ENCODE results near the gene AGTRAP. TPM values are rescaled to one million over a fixed set of nuclear protein-coding genes. Genes with fewer than 3 reads are reported as not detected.

Gene AGTRAP
- total RNA-seq, 3 donors from 2014 or later: 61.9 to 74.7 (median 66.4) TPM

DNA sequence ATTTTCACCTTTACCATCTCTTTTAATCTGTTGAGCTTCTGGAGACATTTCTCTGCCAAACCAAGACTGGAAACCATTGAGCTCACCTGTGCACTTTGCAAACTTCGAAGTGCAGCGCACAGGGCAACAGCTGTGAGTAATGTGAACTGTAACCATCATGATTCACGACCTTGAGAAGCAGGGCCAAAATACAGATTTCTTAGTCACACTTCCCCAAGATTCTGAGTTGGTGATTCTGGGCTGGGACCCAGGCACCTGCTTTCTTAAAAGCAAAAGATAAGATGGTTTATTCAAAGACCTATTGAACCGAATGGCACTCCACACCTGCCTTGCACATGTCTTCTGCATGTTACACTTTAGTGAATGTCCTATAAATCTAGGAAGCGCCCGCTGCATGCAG, 10.2 kb downstream of the AGTRAP start:
- no peaks in the 10 kb centered on the region for H3K9me3 ChIP-seq
- intact Hi-C loops (cut with DNase I; ENCODE audit: low total_unique reads): no loop called here
- H3K27ac ChIP-seq: no peak overlapping the region
- no peaks in the 10 kb centered on the region for H3K4me1 ChIP-seq
- no peak for TF ChIP-seq POLR2A (IDR thresholded peaks at IDR 0.05)
- TF ChIP-seq, protein P1, sequence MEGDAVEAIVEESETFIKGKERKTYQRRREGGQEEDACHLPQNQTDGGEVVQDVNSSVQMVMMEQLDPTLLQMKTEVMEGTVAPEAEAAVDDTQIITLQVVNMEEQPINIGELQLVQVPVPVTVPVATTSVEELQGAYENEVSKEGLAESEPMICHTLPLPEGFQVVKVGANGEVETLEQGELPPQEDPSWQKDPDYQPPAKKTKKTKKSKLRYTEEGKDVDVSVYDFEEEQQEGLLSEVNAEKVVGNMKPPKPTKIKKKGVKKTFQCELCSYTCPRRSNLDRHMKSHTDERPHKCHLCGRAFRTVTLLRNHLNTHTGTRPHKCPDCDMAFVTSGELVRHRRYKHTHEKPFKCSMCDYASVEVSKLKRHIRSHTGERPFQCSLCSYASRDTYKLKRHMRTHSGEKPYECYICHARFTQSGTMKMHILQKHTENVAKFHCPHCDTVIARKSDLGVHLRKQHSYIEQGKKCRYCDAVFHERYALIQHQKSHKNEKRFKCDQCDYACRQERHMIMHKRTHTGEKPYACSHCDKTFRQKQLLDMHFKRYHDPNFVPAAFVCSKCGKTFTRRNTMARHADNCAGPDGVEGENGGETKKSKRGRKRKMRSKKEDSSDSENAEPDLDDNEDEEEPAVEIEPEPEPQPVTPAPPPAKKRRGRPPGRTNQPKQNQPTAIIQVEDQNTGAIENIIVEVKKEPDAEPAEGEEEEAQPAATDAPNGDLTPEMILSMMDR (IDR thresholded peaks at IDR 0.05): no peak
- H3K4me3 ChIP-seq: no peak overlapping the region
- H3K36me3 ChIP-seq: no peaks in the 10 kb centered on the region
- no peaks in the 10 kb centered on the region for H3K27me3 ChIP-seq
- no peak for DNase-seq (ENCODE audit: low spot score in 2 of 2)

DNA sequence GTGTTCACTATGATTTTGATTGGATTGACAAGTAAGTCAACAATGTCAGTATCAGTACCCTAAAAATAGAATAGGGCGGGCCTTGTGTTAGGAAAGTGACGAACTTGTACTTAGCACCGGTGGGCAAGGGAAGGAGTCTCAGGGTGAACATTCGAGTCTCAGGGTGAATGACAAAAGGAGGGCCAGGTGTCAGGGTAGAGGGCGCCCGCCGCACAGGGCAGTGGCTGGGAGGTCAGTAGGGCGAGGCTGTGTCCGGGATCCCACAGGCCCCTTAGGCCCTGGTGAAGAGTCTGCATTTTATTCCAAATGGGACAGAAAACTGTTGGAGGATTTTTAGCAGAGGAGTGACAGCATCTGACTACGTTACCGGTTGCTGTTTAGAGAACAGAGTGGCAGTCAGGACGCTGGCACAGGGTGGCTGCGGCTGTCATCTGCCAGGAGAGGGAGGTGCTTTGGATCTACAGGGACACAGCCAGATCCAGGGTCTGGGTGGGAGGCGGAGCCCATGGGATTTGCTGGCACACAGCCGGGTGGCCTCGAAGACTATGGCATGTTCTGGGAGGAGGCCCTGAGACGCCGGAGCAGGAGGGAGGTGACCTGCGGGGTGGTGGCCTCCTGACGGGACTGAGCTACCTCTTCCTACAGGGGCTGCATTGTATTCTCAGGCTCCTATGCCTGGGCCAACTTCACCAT, 11.0 kb downstream of the AGTRAP start:
- Histone ChIP-seq H3K9me3 (no peaks in the 10 kb centered on the region), H3K27me3 (no peaks in the 10 kb centered on the region), H3K36me3 (no peaks in the 10 kb centered on the region), H3K27ac (no peak overlapping the region), H3K4me3 (no peak overlapping the region), H3K4me1 (no peaks in the 10 kb centered on the region)
- no peak for DNase-seq (ENCODE audit: low spot score in 2 of 2)
- intact Hi-C loops (cut with DNase I; ENCODE audit: low total_unique reads): no loop called here
- TF ChIP-seq POLR2A (IDR thresholded peaks at IDR 0.05): no peak
- no peak for TF ChIP-seq POLR2AphosphoS5 (IDR thresholded peaks at IDR 0.05)
- TF ChIP-seq, protein P1 (IDR thresholded peaks at IDR 0.05): no peak

DNA sequence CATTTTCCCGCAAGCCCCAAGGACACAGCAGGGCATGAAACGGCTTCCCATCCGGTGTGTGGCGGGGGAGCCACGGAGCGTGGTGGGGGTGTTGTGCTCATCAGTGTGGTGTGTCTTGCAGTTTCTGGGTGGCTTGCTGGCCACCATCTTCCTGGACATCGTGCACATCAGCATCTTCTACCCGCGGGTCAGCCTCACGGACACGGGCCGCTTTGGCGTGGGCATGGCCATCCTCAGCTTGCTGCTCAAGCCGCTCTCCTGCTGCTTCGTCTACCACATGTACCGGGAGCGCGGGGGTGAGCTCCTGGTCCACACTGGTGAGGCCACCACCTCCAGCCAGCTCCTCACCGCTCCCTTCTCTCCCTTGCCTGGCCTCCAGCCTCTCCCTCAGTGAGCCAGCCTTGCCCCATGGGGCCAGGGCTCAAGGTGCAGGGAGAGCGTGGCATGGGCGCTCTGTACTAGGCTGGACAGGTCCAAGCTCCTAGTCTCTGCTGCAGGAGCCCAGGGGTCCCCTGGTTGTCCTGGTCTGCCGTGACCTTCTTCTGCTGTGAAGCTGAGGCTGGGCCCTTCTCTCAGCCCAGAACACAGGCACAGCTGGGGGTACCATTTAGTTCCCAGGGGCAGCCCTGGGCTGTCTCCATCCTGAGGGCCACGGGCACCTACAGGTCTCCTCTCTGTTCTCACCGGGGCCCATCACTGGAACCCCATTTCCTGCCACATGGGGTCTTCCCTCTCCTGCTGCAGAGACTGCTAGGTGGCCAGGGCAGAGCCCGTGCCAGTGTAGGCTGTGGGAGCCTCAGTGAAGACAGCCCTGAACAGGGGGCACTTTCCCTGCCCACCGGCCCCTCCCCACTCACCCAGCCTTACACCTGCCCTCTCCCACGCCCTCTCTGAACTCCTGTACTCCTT, 12.6 kb downstream of the AGTRAP start:
- no peak for TF ChIP-seq POLR2AphosphoS5 (IDR thresholded peaks at IDR 0.05)
- no peak for TF ChIP-seq POLR2A (IDR thresholded peaks at IDR 0.05)
- TF ChIP-seq, protein P1 (IDR thresholded peaks at IDR 0.05): no peak
- H3K4me1 ChIP-seq: no peaks in the 10 kb centered on the region
- H3K36me3 ChIP-seq: no peaks in the 10 kb centered on the region
- no peak for DNase-seq (ENCODE audit: low spot score in 2 of 2)
- H3K4me3 ChIP-seq: no peak overlapping the region
- intact Hi-C loops (cut with DNase I; ENCODE audit: low total_unique reads): no loop called here
- H3K9me3 ChIP-seq: no peaks in the 10 kb centered on the region
- H3K27me3 ChIP-seq: no peaks in the 10 kb centered on the region
- no peak overlapping the region for H3K27ac ChIP-seq

DNA sequence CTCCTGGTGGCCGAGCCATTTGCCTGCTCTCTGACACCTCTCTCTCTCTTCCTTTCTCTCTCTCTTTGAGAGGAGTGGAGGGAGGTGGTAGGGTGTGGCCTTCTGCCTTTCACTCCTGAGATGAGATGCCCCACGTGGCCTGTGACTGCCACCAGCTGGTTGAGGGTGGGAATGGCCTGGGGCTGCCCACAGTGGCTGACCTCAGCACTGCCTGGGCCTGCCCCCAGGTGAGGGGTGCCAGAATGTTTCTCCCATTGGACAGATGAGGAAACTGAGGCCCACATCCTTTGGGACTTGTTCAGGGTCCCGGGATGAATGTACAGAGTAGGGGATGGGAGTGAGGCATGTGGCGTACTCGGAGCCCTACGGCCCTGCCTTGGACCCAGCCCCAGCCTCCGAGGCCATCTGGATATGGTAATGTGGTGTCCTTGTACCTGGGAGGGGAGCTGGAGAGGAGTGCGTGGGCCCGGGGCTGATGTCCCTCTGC, 13.3 kb downstream of the AGTRAP start:
- Histone ChIP-seq H3K27me3 (no peaks in the 10 kb centered on the region), H3K36me3 (no peaks in the 10 kb centered on the region), H3K27ac (no peak overlapping the region), H3K4me1 (no peaks in the 10 kb centered on the region), H3K4me3 (no peak overlapping the region), H3K9me3 (no peaks in the 10 kb centered on the region)
- DNase-seq (ENCODE audit: low spot score in 2 of 2): no peak
- intact Hi-C loops (cut with DNase I; ENCODE audit: low total_unique reads): no loop called here
- TF ChIP-seq POLR2A (IDR thresholded peaks at IDR 0.05): no peak

DNA sequence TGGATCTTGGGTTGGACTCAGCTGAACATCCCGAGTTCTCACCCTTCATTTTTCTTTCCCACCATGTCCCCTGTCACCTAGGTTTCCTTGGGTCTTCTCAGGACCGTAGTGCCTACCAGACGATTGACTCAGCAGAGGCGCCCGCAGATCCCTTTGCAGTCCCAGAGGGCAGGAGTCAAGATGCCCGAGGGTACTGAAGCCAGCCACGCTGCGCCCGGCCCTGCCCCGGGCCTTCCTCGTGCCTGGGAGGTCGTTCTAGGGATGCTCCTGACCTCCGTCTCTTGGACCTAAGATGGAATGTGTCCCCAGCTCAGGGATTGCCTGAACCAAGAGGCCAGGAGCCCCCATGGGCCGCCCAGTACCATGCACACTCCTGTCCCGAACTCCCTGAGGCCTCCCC, 14.1 kb downstream of the AGTRAP start:
- Histone ChIP-seq H3K36me3 (no peaks in the 10 kb centered on the region), H3K4me3 (no peak overlapping the region), H3K27ac (no peak overlapping the region), H3K4me1 (no peaks in the 10 kb centered on the region), H3K9me3 (no peaks in the 10 kb centered on the region), H3K27me3 (no peaks in the 10 kb centered on the region)
- intact Hi-C loops (cut with DNase I; ENCODE audit: low total_unique reads): no loop called here
- TF ChIP-seq, protein P1 (IDR thresholded peaks at IDR 0.05): no peak
- TF ChIP-seq POLR2A (IDR thresholded peaks at IDR 0.05) (no peak), POLR2AphosphoS5 (IDR thresholded peaks at IDR 0.05) (no peak)
- no peak for DNase-seq (ENCODE audit: low spot score in 2 of 2)

Data from breast epithelium (tissue), 4 donors.